T-helper 22 cell (primary cell): ENCODE results near the gene TIGIT.

Experiments used
- DNase-seq: peaks from one replicate; pipeline ENCODE4 v3.0.0-alpha.2; 2020; ENCODE audit warnings: low read depth

Gene TIGIT

DNA sequence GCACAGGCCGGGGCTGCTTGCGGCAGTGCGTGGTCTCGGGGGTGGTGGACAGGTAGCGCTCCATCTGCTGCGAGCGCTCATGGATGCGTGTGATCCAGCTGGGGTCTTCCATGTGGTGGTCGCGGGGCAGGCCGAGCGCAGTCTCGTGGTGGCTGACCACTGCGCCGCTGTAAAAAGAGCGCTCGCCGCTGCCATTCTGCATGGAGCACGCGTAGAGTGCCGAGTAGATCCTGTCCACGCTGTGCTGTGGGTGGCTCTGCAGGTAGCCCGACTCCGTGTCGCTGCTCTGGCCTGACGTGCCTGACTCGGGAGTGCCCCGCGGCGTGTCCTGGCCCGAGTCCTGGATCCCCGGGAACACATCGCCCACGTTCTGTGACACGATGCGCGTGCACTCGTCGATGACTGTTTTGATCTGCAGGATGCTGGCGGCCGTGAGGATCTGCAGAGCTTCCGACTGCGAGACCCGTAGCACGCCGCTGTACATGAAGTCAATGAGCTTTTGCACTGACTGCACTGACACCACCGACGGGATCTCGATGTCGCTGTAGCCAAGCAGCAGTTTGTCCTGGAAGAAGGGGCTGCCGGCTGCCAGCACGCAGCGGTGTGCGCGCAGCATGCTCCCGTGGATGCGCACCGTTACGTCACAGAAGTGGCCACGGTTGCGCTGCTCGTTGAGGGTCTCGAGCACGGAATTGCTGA lies 57.4 kb downstream of the TIGIT start:
- no peak for DNase-seq

DNA sequence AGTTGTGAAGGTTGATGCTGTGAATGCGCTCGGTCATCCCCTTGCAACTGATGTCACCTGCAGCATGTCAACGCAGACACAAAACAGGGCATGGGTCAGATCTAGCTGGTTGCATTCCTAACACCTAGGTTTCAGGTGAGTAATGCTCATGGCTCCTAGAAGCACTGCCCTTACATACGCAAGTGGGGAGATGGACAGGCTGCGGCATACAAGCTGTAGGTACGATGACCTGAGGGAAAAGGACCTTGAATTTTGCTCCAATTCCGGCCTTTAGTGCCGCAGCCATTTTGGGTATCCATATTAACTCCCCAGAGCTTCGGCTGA lies 58.0 kb downstream of the TIGIT start:
- DNase-seq: no peak

DNA sequence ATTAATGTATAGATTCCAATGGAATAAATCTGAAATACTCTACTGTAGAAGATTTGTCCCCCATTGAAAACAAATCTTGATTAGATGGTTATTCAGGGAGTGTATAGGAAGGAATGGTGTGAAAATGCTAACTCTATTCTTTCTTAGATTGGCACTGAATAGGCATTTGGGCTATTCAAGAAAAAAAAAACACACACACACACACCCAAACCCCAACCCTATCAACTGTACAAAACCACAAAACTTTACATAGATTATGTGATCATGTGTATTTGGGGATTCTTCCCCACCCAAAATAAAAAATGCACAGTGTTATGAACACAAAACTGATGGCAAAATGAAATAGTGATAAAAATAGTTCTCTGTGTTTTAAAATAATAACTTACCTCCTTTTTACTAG lies 61.8 kb downstream of the TIGIT start:
- DNase-seq: no peak

DNA sequence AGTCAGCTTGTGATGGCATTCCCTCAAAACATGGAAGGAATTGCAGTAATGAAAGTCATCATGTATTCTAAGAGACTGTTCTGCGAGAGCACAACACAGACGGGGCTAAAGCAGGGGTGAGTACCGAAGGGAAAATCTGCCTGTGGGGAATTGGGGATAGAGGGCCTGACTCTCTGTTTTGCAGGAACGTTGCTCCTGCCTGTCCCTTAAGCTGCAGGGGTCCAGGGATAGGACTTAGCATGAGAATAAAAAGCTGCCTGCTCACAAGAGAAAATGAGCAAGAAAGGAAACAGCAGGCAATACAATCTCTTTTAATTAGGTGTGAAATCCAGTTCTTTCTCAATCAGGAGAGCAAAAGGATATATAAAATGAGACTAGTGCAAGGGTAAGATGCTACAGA lies 62.2 kb downstream of the TIGIT start:
- no peak for DNase-seq

DNA sequence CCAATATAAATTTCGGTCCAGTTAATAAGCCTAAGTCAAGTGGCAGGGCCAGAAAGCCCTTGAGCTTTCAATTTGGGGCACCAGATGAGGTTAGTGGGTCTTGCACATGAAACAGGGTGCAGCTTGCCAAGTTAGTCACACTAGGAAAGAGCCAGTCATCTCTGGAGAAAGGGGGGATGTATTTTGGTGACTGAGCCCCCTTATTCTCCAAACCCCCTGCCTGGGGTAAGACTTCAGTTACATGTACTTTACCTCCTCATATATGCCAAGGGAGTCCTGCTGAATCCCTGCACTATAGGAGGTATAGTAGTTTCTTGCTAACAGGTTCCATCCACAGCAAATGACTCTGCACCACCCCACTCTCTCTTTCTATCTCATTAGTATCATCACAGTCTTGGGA lies 62.7 kb downstream of the TIGIT start:
- DNase-seq: no peak
